ENCODE data around the gene ITGAL.

DNA sequence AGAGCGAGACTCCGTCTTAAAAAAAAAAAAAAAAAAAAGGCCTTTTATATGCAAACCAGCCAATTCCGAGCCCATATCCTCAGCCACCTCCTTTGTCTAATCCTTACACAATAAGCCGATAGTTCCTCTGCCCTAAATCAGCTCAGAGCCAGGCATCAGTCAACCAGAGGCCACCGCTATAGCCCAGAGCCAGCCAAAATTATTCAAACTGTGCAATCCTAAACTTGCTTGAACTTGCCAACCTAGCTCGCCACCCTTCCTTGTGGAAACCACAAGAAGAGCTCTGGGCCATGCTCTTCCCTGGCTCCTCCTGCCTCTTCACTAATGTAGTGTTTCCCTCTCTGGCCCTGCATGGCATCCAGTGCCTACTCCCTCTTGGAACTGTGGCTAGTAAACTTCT is 17.7 kb downstream of the ITGAL start:
- TF ChIP-seq MYC (IDR thresholded peaks at IDR 0.05; ENCODE audit: low read depth, low read length), result no peak
- TF ChIP-seq, protein P1, sequence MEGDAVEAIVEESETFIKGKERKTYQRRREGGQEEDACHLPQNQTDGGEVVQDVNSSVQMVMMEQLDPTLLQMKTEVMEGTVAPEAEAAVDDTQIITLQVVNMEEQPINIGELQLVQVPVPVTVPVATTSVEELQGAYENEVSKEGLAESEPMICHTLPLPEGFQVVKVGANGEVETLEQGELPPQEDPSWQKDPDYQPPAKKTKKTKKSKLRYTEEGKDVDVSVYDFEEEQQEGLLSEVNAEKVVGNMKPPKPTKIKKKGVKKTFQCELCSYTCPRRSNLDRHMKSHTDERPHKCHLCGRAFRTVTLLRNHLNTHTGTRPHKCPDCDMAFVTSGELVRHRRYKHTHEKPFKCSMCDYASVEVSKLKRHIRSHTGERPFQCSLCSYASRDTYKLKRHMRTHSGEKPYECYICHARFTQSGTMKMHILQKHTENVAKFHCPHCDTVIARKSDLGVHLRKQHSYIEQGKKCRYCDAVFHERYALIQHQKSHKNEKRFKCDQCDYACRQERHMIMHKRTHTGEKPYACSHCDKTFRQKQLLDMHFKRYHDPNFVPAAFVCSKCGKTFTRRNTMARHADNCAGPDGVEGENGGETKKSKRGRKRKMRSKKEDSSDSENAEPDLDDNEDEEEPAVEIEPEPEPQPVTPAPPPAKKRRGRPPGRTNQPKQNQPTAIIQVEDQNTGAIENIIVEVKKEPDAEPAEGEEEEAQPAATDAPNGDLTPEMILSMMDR (IDR thresholded peaks at IDR 0.05; ENCODE audit: extremely low read depth in 1 of 2, insufficient read depth in 1 of 2, low read depth in 1 of 2, low read length in 2 of 2), result no peak

All from endothelial cell of umbilical vein (primary cell).